Osteoblast (primary cell): ENCODE results near the gene TICAM2. TPM values are rescaled to one million over a fixed set of nuclear protein-coding genes. Genes with fewer than 3 reads are reported as not detected.

Experiments used
- DNase-seq: peaks from one replicate; pipeline ENCODE4 v3.0.0; 2011; ENCODE audit warnings: low spot score, mixed read lengths; ENCODE audit not compliant: insufficient read length; ENCODE audit errors: missing footprints
- H2AFZ ChIP-seq: 2 replicates; pipeline ENCODE4 v1.6.0; 2011; ENCODE audit warnings: mild to moderate bottlenecking, low read length
- H3K27ac ChIP-seq: 2 replicates; pipeline ENCODE4 v1.5.1; 2011; ENCODE audit warnings: mild to moderate bottlenecking, low read depth, low read length, moderate library complexity
- H3K27me3 ChIP-seq: 2 replicates; pipeline ENCODE4 v1.6.0; 2012; ENCODE audit warnings: mild to moderate bottlenecking, control low read depth, inconsistent platforms, low read length, moderate library complexity; ENCODE audit not compliant: insufficient read depth
- H3K36me3 ChIP-seq: 2 replicates; pipeline ENCODE4 v1.5.1; 2011; ENCODE audit warnings: mild to moderate bottlenecking, low read length, control low read depth, moderate library complexity; ENCODE audit not compliant: insufficient read depth
- H3K4me1 ChIP-seq: 2 replicates; pipeline ENCODE4 v1.5.1; 2011; ENCODE audit warnings: mild to moderate bottlenecking, low read length, control low read depth, moderate library complexity; ENCODE audit not compliant: insufficient read depth
- H3K4me2 ChIP-seq: 2 replicates; pipeline ENCODE4 v1.6.0; 2011; ENCODE audit warnings: mild to moderate bottlenecking, low read length; ENCODE audit not compliant: insufficient read depth
- H3K4me3 ChIP-seq: fragments of 200-600 bp; sonication (generic); 3 replicates; pipeline ENCODE4 v1.5.1; 2012; ENCODE audit warnings: mild to moderate bottlenecking, low read length, inconsistent platforms; ENCODE audit not compliant: insufficient read depth
- H3K79me2 ChIP-seq: 2 replicates; pipeline ENCODE4 v1.6.0; 2012; ENCODE audit warnings: mild to moderate bottlenecking, low read length, control low read depth, inconsistent platforms; ENCODE audit not compliant: insufficient read depth
- H3K9me3 ChIP-seq: 2 replicates; pipeline ENCODE4 v1.5.1; 2011; ENCODE audit warnings: low read depth, low read length, control low read depth
- H4K20me1 ChIP-seq: 2 replicates; pipeline ENCODE4 v1.6.0; 2012; ENCODE audit warnings: mild to moderate bottlenecking, low read length, control low read depth; ENCODE audit not compliant: insufficient read depth
- total RNA-seq: library from RNA; depleted of rRNA; stranded (reverse); fragments of >200 nt; gene quantifications from 2 replicates; pipeline ENCODE4 v1.2.3, GENCODE V29; 2012
- TF ChIP-seq, protein P1 (sequence below): IDR thresholded peaks from 2 replicates; pipeline ENCODE4 v1.5.1; 2011; ENCODE audit warnings: mild to moderate bottlenecking, low read depth, low read length, moderate library complexity; ENCODE audit errors: extremely low read depth

TICAM2 gene
- total RNA-seq, 1 donor = 6.9 TPM

DNA sequence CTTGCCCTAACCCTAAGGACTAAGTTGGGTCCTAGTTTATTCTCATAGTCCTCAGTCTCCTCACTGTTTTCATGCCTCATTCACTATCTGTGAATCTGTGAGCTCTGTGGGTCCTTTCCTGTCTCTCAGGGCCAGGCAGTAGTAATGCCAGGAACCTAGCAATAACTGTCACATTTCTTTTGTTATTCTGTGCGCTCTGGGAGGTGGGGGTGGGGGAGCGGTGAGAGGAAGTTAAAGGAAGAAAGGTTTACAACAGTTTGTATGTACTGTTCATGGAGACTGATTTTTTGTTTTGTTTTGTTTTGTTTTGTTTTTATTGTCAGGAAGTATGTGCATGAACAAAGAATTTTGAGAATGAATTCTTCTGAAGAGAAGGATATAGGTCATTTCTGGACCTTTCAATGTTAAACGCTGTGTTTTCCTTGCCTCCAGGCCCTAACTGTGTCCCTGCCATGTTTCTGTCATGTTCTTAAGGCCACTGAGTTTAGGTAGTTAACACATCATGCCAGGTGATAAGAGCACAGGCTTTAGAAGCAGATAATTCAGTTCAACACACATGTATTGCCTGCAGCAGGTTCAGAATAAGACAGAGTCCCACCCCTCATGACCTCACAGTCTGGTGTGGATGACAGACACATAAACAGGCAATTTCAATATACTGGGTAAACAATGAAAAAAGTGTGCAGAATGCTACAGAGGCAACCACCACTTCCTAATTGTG lies 44.5 kb downstream of the TICAM2 start:
- H2AFZ ChIP-seq = no peak overlapping the region
- TF ChIP-seq, protein P1, sequence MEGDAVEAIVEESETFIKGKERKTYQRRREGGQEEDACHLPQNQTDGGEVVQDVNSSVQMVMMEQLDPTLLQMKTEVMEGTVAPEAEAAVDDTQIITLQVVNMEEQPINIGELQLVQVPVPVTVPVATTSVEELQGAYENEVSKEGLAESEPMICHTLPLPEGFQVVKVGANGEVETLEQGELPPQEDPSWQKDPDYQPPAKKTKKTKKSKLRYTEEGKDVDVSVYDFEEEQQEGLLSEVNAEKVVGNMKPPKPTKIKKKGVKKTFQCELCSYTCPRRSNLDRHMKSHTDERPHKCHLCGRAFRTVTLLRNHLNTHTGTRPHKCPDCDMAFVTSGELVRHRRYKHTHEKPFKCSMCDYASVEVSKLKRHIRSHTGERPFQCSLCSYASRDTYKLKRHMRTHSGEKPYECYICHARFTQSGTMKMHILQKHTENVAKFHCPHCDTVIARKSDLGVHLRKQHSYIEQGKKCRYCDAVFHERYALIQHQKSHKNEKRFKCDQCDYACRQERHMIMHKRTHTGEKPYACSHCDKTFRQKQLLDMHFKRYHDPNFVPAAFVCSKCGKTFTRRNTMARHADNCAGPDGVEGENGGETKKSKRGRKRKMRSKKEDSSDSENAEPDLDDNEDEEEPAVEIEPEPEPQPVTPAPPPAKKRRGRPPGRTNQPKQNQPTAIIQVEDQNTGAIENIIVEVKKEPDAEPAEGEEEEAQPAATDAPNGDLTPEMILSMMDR = no peak
- no peaks in the 10 kb centered on the region for H3K9me3 ChIP-seq
- H3K36me3 ChIP-seq = no peaks in the 10 kb centered on the region
- no peaks in the 10 kb centered on the region for H4K20me1 ChIP-seq
- no peaks in the 10 kb centered on the region for H3K27me3 ChIP-seq
- no peak overlapping the region for H3K27ac ChIP-seq
- no peaks in the 10 kb centered on the region for H3K79me2 ChIP-seq
- H3K4me1 ChIP-seq = peaks cover 12% of the 10 kb centered on the region
- H3K4me2 ChIP-seq = no peak overlapping the region
- no peak overlapping the region for H3K4me3 ChIP-seq
- DNase-seq = no peak

DNA sequence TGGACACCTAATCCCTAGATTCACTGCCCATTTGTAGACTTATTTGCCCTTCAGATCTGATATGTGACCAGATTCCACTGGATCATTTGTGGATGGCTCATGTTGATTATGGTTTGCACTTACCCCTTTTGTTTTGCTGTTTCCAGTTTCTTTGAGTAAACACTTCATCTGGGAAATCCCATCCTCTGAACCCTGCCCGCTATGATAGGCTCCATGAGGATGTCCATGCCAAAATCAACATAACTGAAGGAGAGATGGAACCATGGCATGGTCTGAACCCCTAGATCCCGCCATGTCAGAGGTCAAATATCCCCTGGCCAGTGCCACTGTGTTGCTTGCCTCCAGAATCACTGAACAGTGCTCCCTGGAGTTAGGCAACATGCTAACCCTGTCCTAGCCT lies 46.0 kb downstream of the TICAM2 start:
- Histone ChIP-seq H3K9me3 (no peaks in the 10 kb centered on the region), H3K4me1 (peaks cover 15% of the 10 kb centered on the region), H3K4me2 (no peak overlapping the region), H3K79me2 (no peaks in the 10 kb centered on the region), H3K27ac (no peak overlapping the region), H4K20me1 (no peaks in the 10 kb centered on the region), H3K36me3 (no peaks in the 10 kb centered on the region), H3K27me3 (no peaks in the 10 kb centered on the region), H3K4me3 (no peak overlapping the region), H2AFZ (no peak overlapping the region)
- TF ChIP-seq, protein P1 = no peak
- no peak for DNase-seq

DNA sequence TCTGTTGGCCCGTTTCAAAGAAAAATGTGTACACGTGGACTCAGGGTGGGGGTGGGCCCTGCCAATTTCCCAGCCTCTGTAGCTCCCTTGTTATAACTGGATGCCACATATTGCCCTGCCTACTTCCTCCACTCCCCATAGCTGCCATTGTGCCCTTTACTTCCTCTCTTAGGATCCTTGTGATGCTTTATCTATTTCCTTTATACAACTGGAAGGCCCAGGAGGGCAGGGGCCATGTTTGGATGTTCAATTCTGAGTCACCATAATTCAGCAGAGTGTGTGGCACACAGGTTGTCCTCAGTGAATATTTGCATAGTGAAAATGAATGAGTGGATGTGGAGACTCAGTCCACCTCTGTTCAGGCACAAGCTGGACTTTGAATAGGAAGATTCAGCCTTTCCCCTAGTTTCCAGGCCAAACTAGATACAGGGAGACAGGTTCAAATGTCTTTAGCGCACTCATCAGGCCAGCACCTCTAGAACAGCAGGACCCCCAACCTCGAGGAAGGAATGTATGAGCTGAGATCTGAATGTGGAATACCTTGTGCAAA lies 47.1 kb downstream of the TICAM2 start:
- H3K27me3 ChIP-seq = no peaks in the 10 kb centered on the region
- DNase-seq = no peak
- H3K79me2 ChIP-seq = no peaks in the 10 kb centered on the region
- H3K4me2 ChIP-seq = no peak overlapping the region
- H3K4me3 ChIP-seq = no peak overlapping the region
- H3K36me3 ChIP-seq = no peaks in the 10 kb centered on the region
- no peak overlapping the region for H3K27ac ChIP-seq
- no peaks in the 10 kb centered on the region for H4K20me1 ChIP-seq
- TF ChIP-seq, protein P1 = no peak
- peaks cover 15% of the 10 kb centered on the region for H3K4me1 ChIP-seq
- H3K9me3 ChIP-seq = no peaks in the 10 kb centered on the region
- no peak overlapping the region for H2AFZ ChIP-seq

DNA sequence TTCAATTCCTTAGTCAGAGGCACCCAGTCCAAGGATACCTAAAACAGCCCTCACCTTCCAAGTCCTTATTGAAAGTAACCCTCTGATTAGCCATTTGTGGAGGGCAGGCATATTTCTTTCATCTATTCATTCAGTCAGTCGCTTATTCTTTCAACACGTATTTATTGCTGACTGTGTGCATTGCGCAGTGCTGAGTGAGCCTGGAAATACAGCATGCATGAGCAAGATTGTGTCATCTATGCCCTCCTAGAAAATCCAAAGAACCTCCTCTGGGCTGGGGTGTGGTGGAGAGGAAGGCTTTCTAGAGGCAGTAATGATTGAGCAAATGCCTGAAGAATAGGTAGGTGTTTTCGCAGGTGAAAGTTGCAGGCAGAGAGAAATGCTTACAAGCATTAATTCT lies 49.2 kb downstream of the TICAM2 start:
- peak overlapping the region; percentile 20 for H2AFZ ChIP-seq
- DNase-seq = no peak
- no peaks in the 10 kb centered on the region for H3K9me3 ChIP-seq
- no peak overlapping the region for H3K4me3 ChIP-seq
- H3K79me2 ChIP-seq = no peaks in the 10 kb centered on the region
- no peak overlapping the region for H3K27ac ChIP-seq
- no peaks in the 10 kb centered on the region for H3K36me3 ChIP-seq
- peaks cover 7% of the 10 kb centered on the region for H3K4me1 ChIP-seq
- TF ChIP-seq, protein P1 = no peak
- no peaks in the 10 kb centered on the region for H3K27me3 ChIP-seq
- H3K4me2 ChIP-seq = no peak overlapping the region
- no peaks in the 10 kb centered on the region for H4K20me1 ChIP-seq
